Right lung (tissue), 10 donors: ENCODE measurements around the gene DDI2. TPM values are rescaled to one million over a fixed set of nuclear protein-coding genes. Genes with fewer than 3 reads are reported as not detected.

Experiments
- DNase-seq, 2 donors: peaks; one replicate each; pipeline ENCODE4 v3.0.0-alpha.2; 2013
- long read RNA-seq, 8 donors: transcript quantifications; one replicate each; lab custom pipeline, GENCODE V29; 2026
- polyA plus RNA-seq, 5 donors: library from polyadenylated mRNA; unstranded; fragments of 120-200 nt; gene quantifications; one replicate each; pipeline versions ENCODE4 v1.2.1 to v1.2.3, GENCODE V29; 2013; ENCODE audit warnings: inconsistent platforms in 1 of 5, low replicate concordance in 1 of 5; ENCODE audit not compliant: insufficient read length in 5 of 5, insufficient read depth in 1 of 5

The DDI2 gene
- 10 to 100 TPM; 13.3 to 24.0 (median 21.1) TPM for polyA plus RNA-seq
- long read RNA-seq, donor 1, full-length matches to known transcripts = 7 of 7 reads
- long read RNA-seq, donor 1, partial matches to known transcripts = 0 of 7 reads
- long read RNA-seq, donor 1, other reads (novel, unspliced or antisense) = 0 of 7 reads
- long read RNA-seq, donor 2 = 0 reads
- long read RNA-seq, donor 3, full-length matches to known transcripts = 3 of 38 reads
- long read RNA-seq, donor 3, partial matches to known transcripts = 35 of 38 reads
- long read RNA-seq, donor 3, other reads (novel, unspliced or antisense) = 0 of 38 reads
- long read RNA-seq, donor 4, full-length matches to known transcripts = 1 of 1 reads
- long read RNA-seq, donor 4, partial matches to known transcripts = 0 of 1 reads
- long read RNA-seq, donor 4, other reads (novel, unspliced or antisense) = 0 of 1 reads
- long read RNA-seq, donor 5, full-length matches to known transcripts = 3 of 3 reads
- long read RNA-seq, donor 5, partial matches to known transcripts = 0 of 3 reads
- long read RNA-seq, donor 5, other reads (novel, unspliced or antisense) = 0 of 3 reads
- long read RNA-seq, donor 6, full-length matches to known transcripts = 1 of 8 reads
- long read RNA-seq, donor 6, partial matches to known transcripts = 7 of 8 reads
- long read RNA-seq, donor 6, other reads (novel, unspliced or antisense) = 0 of 8 reads
- long read RNA-seq, donor 7, full-length matches to known transcripts = 4 of 4 reads
- long read RNA-seq, donor 7, partial matches to known transcripts = 0 of 4 reads
- long read RNA-seq, donor 7, other reads (novel, unspliced or antisense) = 0 of 4 reads
- long read RNA-seq, donor 8, full-length matches to known transcripts = 1 of 1 reads
- long read RNA-seq, donor 8, partial matches to known transcripts = 0 of 1 reads
- long read RNA-seq, donor 8, other reads (novel, unspliced or antisense) = 0 of 1 reads

DNA sequence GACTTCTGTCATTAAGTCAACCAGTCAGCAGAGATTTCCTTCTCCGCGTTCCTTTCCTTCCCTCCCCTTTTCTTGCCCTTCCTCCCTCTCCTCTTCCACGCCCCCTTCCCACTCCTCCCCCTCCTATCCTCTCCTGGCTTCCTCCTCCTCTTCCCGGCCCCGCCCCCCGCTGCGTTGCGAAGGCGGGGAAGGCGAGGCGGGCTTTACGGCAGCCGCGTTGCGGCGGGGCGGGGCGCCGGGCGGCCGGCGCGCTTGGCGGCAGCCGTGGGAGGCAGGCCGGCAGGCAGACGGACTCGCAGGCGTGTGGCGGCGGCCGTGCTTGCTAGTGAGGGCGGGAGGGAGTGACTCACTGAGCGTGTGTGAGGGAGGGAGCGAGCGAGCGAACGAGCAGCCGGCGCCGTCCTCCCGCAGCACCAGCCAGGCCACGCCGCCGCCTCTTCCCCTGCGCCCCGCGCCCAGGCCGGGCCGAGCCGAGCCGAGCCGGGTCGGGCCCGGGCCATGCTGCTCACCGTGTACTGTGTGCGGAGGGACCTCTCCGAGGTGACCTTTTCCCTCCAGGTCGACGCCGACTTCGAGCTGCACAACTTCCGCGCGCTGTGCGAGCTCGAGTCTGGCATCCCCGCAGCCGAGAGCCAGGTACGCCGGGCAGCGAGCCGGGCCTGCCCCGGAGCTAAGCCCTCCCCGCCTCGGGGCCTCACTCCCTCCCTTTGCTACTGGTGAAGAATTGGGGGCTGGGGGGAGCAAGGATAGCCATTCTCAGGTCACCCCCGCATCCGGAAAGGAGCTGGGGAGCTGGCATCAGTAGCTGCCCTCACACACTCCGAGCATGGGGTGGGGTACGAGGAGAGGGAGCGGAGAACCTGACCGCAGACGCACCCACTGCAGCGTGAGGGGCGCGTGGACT, at the start of gene DDI2:
Gene DDI2 (plus strand): TSS at position 286 of the 904 bp plus-strand sequence. CDS start 213 bp downstream, at position 499.
- peak; percentile 97 to 98 for DNase-seq

GRCh38 chr1:15568387-15569073, 48.7 kb upstream of the DDI2 start:
- DNase-seq = no peak

GRCh38 chr1:15570861-15571260, 46.4 kb upstream of the DDI2 start:
- DNase-seq = no peak

- no peak for DNase-seq
Observed at GRCh38 chr1:15571266-15571665, 46.0 kb upstream of the DDI2 start.

- DNase-seq = no peak
Observed at GRCh38 chr1:15573477-15573876, 43.8 kb upstream of the DDI2 start.

GRCh38 chr1:15574741-15575140, 42.5 kb upstream of the DDI2 start:
- DNase-seq = peak in 1 of 2 donors; percentile 9

DNA sequence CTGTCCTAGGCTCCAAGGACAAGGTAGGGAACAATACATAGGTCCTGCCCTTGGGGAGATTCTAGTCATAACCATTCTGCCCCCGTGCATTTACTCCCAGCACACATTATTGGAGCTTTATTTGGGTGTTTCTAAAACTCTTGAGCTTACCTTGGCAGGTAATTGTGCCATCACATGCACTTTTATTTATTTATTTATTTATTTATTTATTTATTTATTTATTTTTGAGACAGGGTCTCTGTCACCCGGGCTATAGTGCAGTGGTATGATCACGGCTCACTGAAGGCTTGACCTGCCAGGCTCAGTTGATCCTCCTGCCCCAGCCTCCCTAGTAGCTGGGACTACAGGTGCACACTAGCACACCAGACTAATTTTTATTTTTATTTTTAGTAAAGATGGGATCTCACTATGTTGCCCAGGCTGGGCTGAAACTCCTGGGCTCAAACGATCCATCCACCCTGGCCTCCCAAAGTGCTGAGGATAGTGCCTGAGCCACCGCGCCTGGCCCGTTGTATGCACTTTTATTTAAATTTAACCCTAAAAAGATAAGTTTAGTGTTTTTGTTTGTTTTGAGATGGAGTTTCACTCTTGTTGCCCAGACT, 41.6 kb upstream of the DDI2 start:
- DNase-seq = no peak

GRCh38 chr1:15577691-15578090, 39.6 kb upstream of the DDI2 start:
- no peak for DNase-seq

GRCh38 chr1:15578921-15579682, 38.2 kb upstream of the DDI2 start:
- DNase-seq = no peak

GRCh38 chr1:15579683-15580047, 37.6 kb upstream of the DDI2 start:
- no peak for DNase-seq

- no peak for DNase-seq
Observed at GRCh38 chr1:15583016-15583706, 34.1 kb upstream of the DDI2 start.

DNA sequence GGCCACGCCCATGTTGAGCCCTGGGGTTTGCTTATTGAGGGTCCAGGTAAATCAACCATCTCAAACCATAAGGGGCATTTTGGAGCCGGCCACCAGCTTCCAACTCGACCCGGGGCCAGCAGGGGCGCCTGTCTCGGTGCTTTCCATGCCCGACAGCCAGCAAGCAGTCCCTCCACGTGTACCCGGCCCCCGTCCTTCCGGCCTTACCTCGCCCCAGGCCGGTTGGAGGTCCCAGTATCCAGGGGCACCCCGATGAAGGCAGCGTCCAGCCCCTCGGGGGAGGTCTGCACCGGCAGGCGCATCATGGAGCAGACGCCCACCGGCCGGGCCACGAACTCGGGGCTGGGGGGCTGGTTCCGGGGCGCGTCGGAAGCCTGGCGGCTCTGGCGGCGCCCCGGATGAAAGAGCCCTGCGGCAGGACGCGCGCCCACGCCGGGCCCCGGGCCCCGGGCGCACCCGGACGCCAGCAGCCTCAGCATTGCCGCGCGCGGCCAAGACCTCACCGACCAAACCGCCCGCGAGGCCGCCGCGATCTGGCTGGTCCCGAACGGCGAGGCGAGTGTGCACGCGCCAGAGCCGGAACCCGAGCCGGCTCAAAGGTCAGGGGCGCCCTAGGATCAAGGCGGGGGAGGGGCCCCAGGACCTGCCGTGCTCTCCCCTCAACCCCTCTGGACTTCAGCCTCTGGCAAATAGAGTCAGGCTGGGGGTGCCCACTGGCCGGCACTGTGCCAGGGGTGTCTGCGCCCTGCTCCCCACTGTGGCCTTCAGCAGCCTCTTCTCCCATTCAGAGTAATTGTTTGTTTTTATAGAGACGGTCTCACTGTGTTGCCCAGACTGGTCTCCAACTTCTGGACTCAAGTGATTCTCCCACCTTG, 32.5 kb upstream of the DDI2 start, which contains the start of gene AGMAT:
Gene AGMAT (minus strand): TSS at position 563 of the 875 bp plus-strand sequence. CDS start 84 bp downstream, at position 479.
- no peak for DNase-seq

DNA sequence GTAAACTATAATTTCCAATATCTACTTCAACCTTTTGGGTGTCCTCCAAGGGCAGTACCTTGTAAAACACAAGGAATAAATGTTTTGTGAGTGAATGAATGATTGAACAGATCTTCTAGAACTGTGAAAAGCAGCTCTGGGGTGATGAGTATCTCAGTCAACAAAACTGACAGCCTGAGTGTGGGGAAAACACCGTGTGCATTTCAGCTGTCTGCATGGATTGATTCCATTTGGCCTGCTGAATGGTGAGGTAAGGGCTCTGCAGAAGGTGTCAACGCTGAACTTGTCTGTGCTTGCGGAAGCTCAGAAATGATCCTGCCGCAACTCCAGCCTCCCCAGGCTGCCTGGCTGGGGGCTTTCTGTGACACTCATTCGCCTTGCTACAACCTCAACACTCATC, 25.0 kb upstream of the DDI2 start:
- no peak for DNase-seq

GRCh38 chr1:15595809-15596617, 21.2 kb upstream of the DDI2 start:
- DNase-seq = no peak

DNA sequence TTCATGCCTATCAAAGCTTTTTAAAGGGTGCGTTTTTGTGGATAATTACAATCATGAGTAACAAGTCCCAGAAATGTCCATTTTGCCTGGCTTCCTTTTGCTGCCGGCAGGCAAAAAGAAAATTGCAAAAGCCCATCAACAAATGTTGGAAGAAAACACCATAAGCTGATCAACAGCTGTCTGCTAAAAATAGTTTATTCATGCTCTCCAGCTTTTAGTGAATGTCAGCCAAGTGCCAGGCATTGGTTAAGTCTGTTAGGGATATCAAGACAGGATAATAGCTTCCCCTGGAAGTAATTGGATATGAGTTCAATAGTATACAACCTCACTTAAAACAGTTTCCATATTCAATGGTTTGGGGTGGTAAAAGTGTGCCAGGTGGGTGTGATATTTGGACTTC, 18.8 kb upstream of the DDI2 start:
- DNase-seq = no peak

GRCh38 chr1:15603050-15603965, 13.9 kb upstream of the DDI2 start:
- peak; percentile 96 for DNase-seq
